ENCODE measurements around the gene TGM1.

Gene TGM1

GRCh38 chr14:24299255-24300191 lies 36.5 kb upstream of the TGM1 start, which contains the start of the genes DHRS1 and NOP9:
DHRS1 (minus strand) TSS chr14:24299780; CDS start chr14:24299106, 674 bp downstream.
NOP9 (plus strand) TSS chr14:24299850; CDS start chr14:24299955, 105 bp downstream.
- peak; percentile 59 for TF ChIP-seq POLR2A (IDR thresholded peaks at IDR 0.05; ENCODE audit: low read depth, low read length)
- peak; percentile 43 for FAIRE-seq
- peak; percentile 53 for DNase-seq (ENCODE audit: insufficient read length, low spot score)

- FAIRE-seq (no peak), DNase-seq (ENCODE audit: insufficient read length, low spot score) (peak; percentile 79)
- no peak for TF ChIP-seq POLR2A (IDR thresholded peaks at IDR 0.05; ENCODE audit: low read depth, low read length)
Observed at GRCh38 chr14:24298892-24299254, 35.9 kb upstream of the TGM1 start.

GRCh38 chr14:24297190-24297964 lies 34.4 kb upstream of the TGM1 start:
- FAIRE-seq (no peak), DNase-seq (ENCODE audit: insufficient read length, low spot score) (no peak)
- TF ChIP-seq POLR2A (IDR thresholded peaks at IDR 0.05; ENCODE audit: low read depth, low read length): no peak

GRCh38 chr14:24296341-24297157 lies 33.6 kb upstream of the TGM1 start:
- DNase-seq (ENCODE audit: insufficient read length, low spot score): peak; percentile 56
- peak; percentile 11 for FAIRE-seq
- TF ChIP-seq POLR2A (IDR thresholded peaks at IDR 0.05; ENCODE audit: low read depth, low read length): no peak

GRCh38 chr14:24293525-24293924 lies 30.5 kb upstream of the TGM1 start:
- FAIRE-seq: no peak
- TF ChIP-seq POLR2A (IDR thresholded peaks at IDR 0.05; ENCODE audit: low read depth, low read length): no peak
- no peak for DNase-seq (ENCODE audit: insufficient read length, low spot score)

- TF ChIP-seq POLR2A (IDR thresholded peaks at IDR 0.05; ENCODE audit: low read depth, low read length): no peak
- FAIRE-seq (no peak), DNase-seq (ENCODE audit: insufficient read length, low spot score) (no peak)
Observed at GRCh38 chr14:24292118-24292807, 29.3 kb upstream of the TGM1 start.

- FAIRE-seq (no peak), DNase-seq (ENCODE audit: insufficient read length, low spot score) (no peak)
- TF ChIP-seq POLR2A (IDR thresholded peaks at IDR 0.05; ENCODE audit: low read depth, low read length): no peak
Observed at GRCh38 chr14:24291446-24292117, 28.6 kb upstream of the TGM1 start.

- TF ChIP-seq POLR2A (IDR thresholded peaks at IDR 0.05; ENCODE audit: low read depth, low read length): no peak
- DNase-seq (ENCODE audit: insufficient read length, low spot score): no peak
- no peak for FAIRE-seq
Observed at GRCh38 chr14:24290746-24291145, 27.8 kb upstream of the TGM1 start.

GRCh38 chr14:24289649-24290280 lies 26.8 kb upstream of the TGM1 start:
- no peak for DNase-seq (ENCODE audit: insufficient read length, low spot score)
- TF ChIP-seq POLR2A (IDR thresholded peaks at IDR 0.05; ENCODE audit: low read depth, low read length): no peak
- FAIRE-seq: no peak

GRCh38 chr14:24286996-24287395 lies 24.0 kb upstream of the TGM1 start:
- no peak for DNase-seq (ENCODE audit: insufficient read length, low spot score)
- TF ChIP-seq POLR2A (IDR thresholded peaks at IDR 0.05; ENCODE audit: low read depth, low read length): no peak
- no peak for FAIRE-seq

- DNase-seq (ENCODE audit: insufficient read length, low spot score): no peak
- TF ChIP-seq POLR2A (IDR thresholded peaks at IDR 0.05; ENCODE audit: low read depth, low read length): no peak
- no peak for FAIRE-seq
Observed at GRCh38 chr14:24285351-24285750, 22.4 kb upstream of the TGM1 start.

GRCh38 chr14:24284501-24285035 lies 21.6 kb upstream of the TGM1 start:
- DNase-seq (ENCODE audit: insufficient read length, low spot score) (no peak), FAIRE-seq (no peak)
- no peak for TF ChIP-seq POLR2A (IDR thresholded peaks at IDR 0.05; ENCODE audit: low read depth, low read length)

Measured in H54 (cell line).